ENCODE data around the gene STX17.

GRCh38 chr9:99896119-99896518 is 10.3 kb upstream of the STX17 start:
- TF ChIP-seq CTCF (IDR thresholded peaks at IDR 0.05): no peak
- no peak for TF ChIP-seq POLR2A (IDR thresholded peaks at IDR 0.05)
- TF ChIP-seq EP300 (IDR thresholded peaks at IDR 0.05): no peak
- TF ChIP-seq POLR2AphosphoS5 (IDR thresholded peaks at IDR 0.05): no peak

All from stomach (tissue), 4 donors.